K562 (cell line): ENCODE results near the gene VDAC1. TPM values are rescaled to one million over a fixed set of nuclear protein-coding genes. Genes with fewer than 3 reads are reported as not detected.
A peak's percentile ranks its signal among the peaks of the same experiment; 100 is the strongest.

Experiments used
- ATF4 ChIP-seq: fragments of 450-650 bp; formaldehyde crosslinking; IDR thresholded peaks from 2 replicates; pipeline ENCODE4 v1.4.0; 2022; ENCODE audit warnings: mild to moderate bottlenecking, moderate library complexity
- BCOR ChIP-seq: fragments of 450-650 bp; IDR thresholded peaks from 2 replicates; pipeline ENCODE4 v1.6.1; 2016
- CBFB ChIP-seq: sonication (generic); formaldehyde crosslinking; IDR thresholded peaks from 2 replicates; pipeline ENCODE4 v1.4.0; 2020; ENCODE audit warnings: mild to moderate bottlenecking, missing genetic modification reagents
- CBX3 ChIP-seq, 2 experiments: IDR thresholded peaks; 1 replicate in 1 of 2; 2 replicates in 1 of 2; pipeline ENCODE4 v1.6.1; 2012; ENCODE audit warnings: inconsistent platforms in 2 of 2, low read length in 2 of 2, borderline replicate concordance in 1 of 2, control low read depth in 1 of 2
- DEAF1 ChIP-seq: fragments of 450-650 bp; formaldehyde crosslinking; IDR thresholded peaks from 2 replicates; pipeline ENCODE4 v1.4.0; 2020; ENCODE audit warnings: mild to moderate bottlenecking, moderate library complexity
- DLX4 ChIP-seq: fragments of 250-450 bp; sonication (Bioruptor Pico); IDR thresholded peaks from 2 replicates; pipeline ENCODE4 v1.6.1; 2021; ENCODE audit warnings: mild to moderate bottlenecking
- EP400 ChIP-seq: fragments of 450-650 bp; IDR thresholded peaks from 2 replicates; pipeline ENCODE4 v1.6.1; 2017; ENCODE audit warnings: antibody characterized with exemption, mild to moderate bottlenecking, moderate library complexity
- FOXA3 ChIP-seq, 2 experiments: fragments of 450-650 bp in 1 of 2; sonication (generic) in 1 of 2; formaldehyde crosslinking; IDR thresholded peaks in 1 of 2; conservative IDR thresholded peaks in 1 of 2; 2 replicates each; pipeline versions ENCODE4 v1.4.0 to v1.8.0; 2020 to 2022; ENCODE audit warnings: mild to moderate bottlenecking in 2 of 2, missing genetic modification reagents in 1 of 2
- FOXO4 ChIP-seq: fragments of 450-650 bp; formaldehyde crosslinking; IDR thresholded peaks from 2 replicates; pipeline ENCODE4 v1.4.0; 2020; ENCODE audit warnings: mild to moderate bottlenecking, moderate library complexity
- MED1 ChIP-seq: sonication (generic); formaldehyde crosslinking; IDR thresholded peaks from 2 replicates; pipeline ENCODE4 v1.8.1; 2023; ENCODE audit warnings: missing genetic modification reagents, borderline replicate concordance
- MEIS2 ChIP-seq: fragments of 450-650 bp; IDR thresholded peaks from 2 replicates; pipeline ENCODE4 v1.6.1; 2014; ENCODE audit warnings: mild to moderate bottlenecking; ENCODE audit not compliant: partially characterized antibody
- MTA2 ChIP-seq: fragments of 450-650 bp; IDR thresholded peaks from 2 replicates; pipeline ENCODE4 v1.6.1; 2016; ENCODE audit warnings: low read depth
- NFIC ChIP-seq: fragments of 450-650 bp; IDR thresholded peaks from 2 replicates; pipeline ENCODE4 v1.6.1; 2017; ENCODE audit warnings: mild to moderate bottlenecking, inconsistent platforms
- NFYB ChIP-seq: IDR thresholded peaks from 2 replicates; pipeline ENCODE4 v1.6.1; 2011; ENCODE audit warnings: mild to moderate bottlenecking, moderate library complexity; ENCODE audit not compliant: insufficient read length; ENCODE audit errors: extremely low read depth
- NRF1 ChIP-seq, 2 experiments: fragments of 450-650 bp; IDR thresholded peaks in 1 of 2; conservative IDR thresholded peaks in 1 of 2; 2 replicates each; pipeline ENCODE4 v1.6.1; 2014; ENCODE audit warnings: mild to moderate bottlenecking in 2 of 2
- PHF20 ChIP-seq: fragments of 450-650 bp; IDR thresholded peaks from 2 replicates; pipeline ENCODE4 v1.6.1; 2018; ENCODE audit not compliant: partially characterized antibody
- PPARD ChIP-seq: fragments of 250-450 bp; sonication (Bioruptor Pico); IDR thresholded peaks from 2 replicates; pipeline ENCODE4 v1.8.0; 2022; ENCODE audit warnings: inconsistent platforms, mild to moderate bottlenecking, moderate library complexity
- RBM25 ChIP-seq: fragments of 200-400 bp; formaldehyde crosslinking; IDR thresholded peaks from 2 replicates; pipeline ENCODE4 v1.6.1; 2018; ENCODE audit warnings: low read length, low read depth, moderate library complexity; ENCODE audit not compliant: severe bottlenecking
- TEAD1 ChIP-seq, 2 experiments: fragments of 450-650 bp in 1 of 2; sonication (generic) in 1 of 2; formaldehyde crosslinking; IDR thresholded peaks; 2 replicates each; pipeline versions ENCODE4 v1.4.0 to v1.8.0; 2020 to 2022; ENCODE audit warnings: mild to moderate bottlenecking in 2 of 2, missing genetic modification reagents in 1 of 2
- THRB ChIP-seq: fragments of 450-650 bp; formaldehyde crosslinking; conservative IDR thresholded peaks from 2 replicates; pipeline ENCODE4 v1.4.0; 2022; ENCODE audit warnings: mild to moderate bottlenecking, missing genetic modification characterization
- USF1 ChIP-seq: sonication (generic); formaldehyde crosslinking; IDR thresholded peaks from 2 replicates; pipeline ENCODE4 v1.9.0; 2022; ENCODE audit warnings: mild to moderate bottlenecking, missing genetic modification reagents
- ZNF347 ChIP-seq: fragments of 450-650 bp; formaldehyde crosslinking; IDR thresholded peaks from 2 replicates; pipeline ENCODE4 v1.4.0; 2020; ENCODE audit warnings: low read depth, mild to moderate bottlenecking, moderate library complexity
- polyA plus RNA-seq, 8 experiments: library from polyadenylated mRNA; depleted of rRNA in 4 of 8; stranded (reverse) in 5 of 8; unstranded in 3 of 8; fragments of >200 nt; fragmentation: Nextera tagmentation in 2 of 8; fragmentation: Illumina TruSeq in 1 of 8; extraction: Ambion mirVana in 2 of 8; extraction: Trizol in 1 of 8; gene quantifications; 2 replicates each; pipeline versions ENCODE4 v1.2.1 to v1.2.3, GENCODE V29; 2011 to 2014; ENCODE audit warnings: inconsistent platforms in 1 of 8, missing spikeins in 1 of 8
- total RNA-seq, 7 experiments: library from RNA; depleted of rRNA in 6 of 7; stranded (reverse); fragments of >200 nt in 6 of 7; fragmentation: Illumina TruSeq in 2 of 7; extraction: Trizol in 2 of 7; gene quantifications; 2 replicates each; pipeline versions ENCODE4 v1.2.1 to v1.2.3, GENCODE V29; 2011 to 2021; ENCODE audit warnings: low replicate concordance in 1 of 7

Gene VDAC1
- total and polyA plus RNA-seq, 9 of the 15 experiments (the other 6 are each of a cell fraction or from before 2014, with no cell fraction given) = 168 to 366 (median 293) TPM

GRCh38 chr5:133930061-133930812, 74.5 kb downstream of the VDAC1 start (continued):
- TF ChIP-seq FOXO4 (CRISPR knock-in tag) (no peak), ZNF347 (no peak), PHF20 (no peak), USF1 (no peak), MTA2 (0 out of 2 replicates have a peak, but pooled peaks have one; percentile 16), EP400 (no peak), NFIC (peak; percentile 56), TEAD1 (CRISPR knock-in tag; IDR thresholded peaks at IDR 0.05) (no peak), CBX3 (IDR thresholded peaks at IDR 0.05; ENCODE audit: borderline replicate concordance in 1 of 2, low read length in 2 of 2) (no peak), NFYB (no peak), BCOR (0 out of 2 replicates have a peak, but pooled peaks have one; percentile 16), DEAF1 (CRISPR knock-in tag) (no peak), CBFB (CRISPR knock-in tag) (peak; percentile 67; the same call in 1 of the 2 replicates), FOXA3 (CRISPR knock-in tag; conservative IDR thresholded peaks at IDR 0.05 in 1 of 2, IDR thresholded peaks at IDR 0.05 in 1 of 2) (no peak), PPARD (CRISPR knock-in tag) (no peak), MEIS2 (peak; percentile 98), DLX4 (CRISPR knock-in tag) (no peak), THRB (CRISPR knock-in tag) (no peak), RBM25 (no peak), ATF4 (no peak), NRF1 (conservative IDR thresholded peaks at IDR 0.05 in 1 of 2, IDR thresholded peaks at IDR 0.05 in 1 of 2) (peak in 1 of 2 experiments; percentile 29; a peak in 2 of 4 replicates), MED1 (no peak)
